ENCODE data around the gene C21orf91. TPM values are rescaled to one million over a fixed set of nuclear protein-coding genes. Genes with fewer than 3 reads are reported as not detected.

The C21orf91 gene
- total and polyA plus RNA-seq, 4 donors = 1.8 to 7.2 (median 4.4) TPM

DNA sequence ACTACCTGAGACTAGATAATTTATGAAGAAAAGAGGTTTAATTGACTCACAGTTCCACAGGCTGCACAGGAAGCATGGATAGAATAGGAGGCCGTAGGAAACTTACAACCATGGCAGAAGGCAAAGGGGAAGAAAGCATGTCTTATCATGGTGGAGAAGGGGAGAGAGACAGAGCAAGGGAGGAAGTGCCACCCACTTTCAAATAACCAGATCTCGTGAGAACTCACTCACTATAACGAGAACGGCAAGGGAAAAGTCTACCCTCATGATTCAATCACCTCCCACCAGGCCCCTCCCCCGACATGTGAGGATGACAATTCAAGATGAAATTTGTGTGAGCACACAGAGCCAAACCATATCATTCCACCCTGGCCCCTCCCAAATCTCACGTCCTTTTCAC is 4.7 kb upstream of the C21orf91 start:
- DNase-seq (ENCODE audit: low spot score) = no peak
- no peak overlapping the region for H3K9ac ChIP-seq (ENCODE audit: low read depth in 1 of 2, low read length in 2 of 2)
- TF ChIP-seq GABPA (IDR thresholded peaks at IDR 0.05 in 1 of 2, conservative IDR thresholded peaks at IDR 0.05 in 1 of 2) = no peak
- TF ChIP-seq, protein P1, sequence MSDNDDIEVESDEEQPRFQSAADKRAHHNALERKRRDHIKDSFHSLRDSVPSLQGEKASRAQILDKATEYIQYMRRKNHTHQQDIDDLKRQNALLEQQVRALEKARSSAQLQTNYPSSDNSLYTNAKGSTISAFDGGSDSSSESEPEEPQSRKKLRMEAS (IDR thresholded peaks at IDR 0.05) = no peak
- TF ChIP-seq, protein P2, sequence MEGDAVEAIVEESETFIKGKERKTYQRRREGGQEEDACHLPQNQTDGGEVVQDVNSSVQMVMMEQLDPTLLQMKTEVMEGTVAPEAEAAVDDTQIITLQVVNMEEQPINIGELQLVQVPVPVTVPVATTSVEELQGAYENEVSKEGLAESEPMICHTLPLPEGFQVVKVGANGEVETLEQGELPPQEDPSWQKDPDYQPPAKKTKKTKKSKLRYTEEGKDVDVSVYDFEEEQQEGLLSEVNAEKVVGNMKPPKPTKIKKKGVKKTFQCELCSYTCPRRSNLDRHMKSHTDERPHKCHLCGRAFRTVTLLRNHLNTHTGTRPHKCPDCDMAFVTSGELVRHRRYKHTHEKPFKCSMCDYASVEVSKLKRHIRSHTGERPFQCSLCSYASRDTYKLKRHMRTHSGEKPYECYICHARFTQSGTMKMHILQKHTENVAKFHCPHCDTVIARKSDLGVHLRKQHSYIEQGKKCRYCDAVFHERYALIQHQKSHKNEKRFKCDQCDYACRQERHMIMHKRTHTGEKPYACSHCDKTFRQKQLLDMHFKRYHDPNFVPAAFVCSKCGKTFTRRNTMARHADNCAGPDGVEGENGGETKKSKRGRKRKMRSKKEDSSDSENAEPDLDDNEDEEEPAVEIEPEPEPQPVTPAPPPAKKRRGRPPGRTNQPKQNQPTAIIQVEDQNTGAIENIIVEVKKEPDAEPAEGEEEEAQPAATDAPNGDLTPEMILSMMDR (IDR thresholded peaks at IDR 0.05; ENCODE audit: low read depth, low read length, missing input control) = no peak
- TF ChIP-seq JUND (IDR thresholded peaks at IDR 0.05) = no peak
- TF ChIP-seq YY1 (IDR thresholded peaks at IDR 0.05) = no peak
- TF ChIP-seq FOXA1 (IDR thresholded peaks at IDR 0.05) = no peak
- no peak for TF ChIP-seq EGR1 (IDR thresholded peaks at IDR 0.05; ENCODE audit: low read depth in 2 of 2)
- TF ChIP-seq, protein P3, sequence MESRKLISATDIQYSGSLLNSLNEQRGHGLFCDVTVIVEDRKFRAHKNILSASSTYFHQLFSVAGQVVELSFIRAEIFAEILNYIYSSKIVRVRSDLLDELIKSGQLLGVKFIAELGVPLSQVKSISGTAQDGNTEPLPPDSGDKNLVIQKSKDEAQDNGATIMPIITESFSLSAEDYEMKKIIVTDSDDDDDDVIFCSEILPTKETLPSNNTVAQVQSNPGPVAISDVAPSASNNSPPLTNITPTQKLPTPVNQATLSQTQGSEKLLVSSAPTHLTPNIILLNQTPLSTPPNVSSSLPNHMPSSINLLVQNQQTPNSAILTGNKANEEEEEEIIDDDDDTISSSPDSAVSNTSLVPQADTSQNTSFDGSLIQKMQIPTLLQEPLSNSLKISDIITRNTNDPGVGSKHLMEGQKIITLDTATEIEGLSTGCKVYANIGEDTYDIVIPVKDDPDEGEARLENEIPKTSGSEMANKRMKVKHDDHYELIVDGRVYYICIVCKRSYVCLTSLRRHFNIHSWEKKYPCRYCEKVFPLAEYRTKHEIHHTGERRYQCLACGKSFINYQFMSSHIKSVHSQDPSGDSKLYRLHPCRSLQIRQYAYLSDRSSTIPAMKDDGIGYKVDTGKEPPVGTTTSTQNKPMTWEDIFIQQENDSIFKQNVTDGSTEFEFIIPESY (IDR thresholded peaks at IDR 0.05) = no peak
- TF ChIP-seq TAF1 (conservative IDR thresholded peaks at IDR 0.05) = no peak
- no peak for TF ChIP-seq RXRA (IDR thresholded peaks at IDR 0.05)
- TF ChIP-seq, protein P4, sequence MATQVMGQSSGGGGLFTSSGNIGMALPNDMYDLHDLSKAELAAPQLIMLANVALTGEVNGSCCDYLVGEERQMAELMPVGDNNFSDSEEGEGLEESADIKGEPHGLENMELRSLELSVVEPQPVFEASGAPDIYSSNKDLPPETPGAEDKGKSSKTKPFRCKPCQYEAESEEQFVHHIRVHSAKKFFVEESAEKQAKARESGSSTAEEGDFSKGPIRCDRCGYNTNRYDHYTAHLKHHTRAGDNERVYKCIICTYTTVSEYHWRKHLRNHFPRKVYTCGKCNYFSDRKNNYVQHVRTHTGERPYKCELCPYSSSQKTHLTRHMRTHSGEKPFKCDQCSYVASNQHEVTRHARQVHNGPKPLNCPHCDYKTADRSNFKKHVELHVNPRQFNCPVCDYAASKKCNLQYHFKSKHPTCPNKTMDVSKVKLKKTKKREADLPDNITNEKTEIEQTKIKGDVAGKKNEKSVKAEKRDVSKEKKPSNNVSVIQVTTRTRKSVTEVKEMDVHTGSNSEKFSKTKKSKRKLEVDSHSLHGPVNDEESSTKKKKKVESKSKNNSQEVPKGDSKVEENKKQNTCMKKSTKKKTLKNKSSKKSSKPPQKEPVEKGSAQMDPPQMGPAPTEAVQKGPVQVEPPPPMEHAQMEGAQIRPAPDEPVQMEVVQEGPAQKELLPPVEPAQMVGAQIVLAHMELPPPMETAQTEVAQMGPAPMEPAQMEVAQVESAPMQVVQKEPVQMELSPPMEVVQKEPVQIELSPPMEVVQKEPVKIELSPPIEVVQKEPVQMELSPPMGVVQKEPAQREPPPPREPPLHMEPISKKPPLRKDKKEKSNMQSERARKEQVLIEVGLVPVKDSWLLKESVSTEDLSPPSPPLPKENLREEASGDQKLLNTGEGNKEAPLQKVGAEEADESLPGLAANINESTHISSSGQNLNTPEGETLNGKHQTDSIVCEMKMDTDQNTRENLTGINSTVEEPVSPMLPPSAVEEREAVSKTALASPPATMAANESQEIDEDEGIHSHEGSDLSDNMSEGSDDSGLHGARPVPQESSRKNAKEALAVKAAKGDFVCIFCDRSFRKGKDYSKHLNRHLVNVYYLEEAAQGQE (IDR thresholded peaks at IDR 0.05) = no peak
- TF ChIP-seq RAD21 (IDR thresholded peaks at IDR 0.05) = no peak
- no peak for TF ChIP-seq HNF4A (conservative IDR thresholded peaks at IDR 0.05)
- TF ChIP-seq HNF4G (IDR thresholded peaks at IDR 0.05) = no peak
- TF ChIP-seq, protein P5, sequence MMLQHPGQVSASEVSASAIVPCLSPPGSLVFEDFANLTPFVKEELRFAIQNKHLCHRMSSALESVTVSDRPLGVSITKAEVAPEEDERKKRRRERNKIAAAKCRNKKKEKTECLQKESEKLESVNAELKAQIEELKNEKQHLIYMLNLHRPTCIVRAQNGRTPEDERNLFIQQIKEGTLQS (IDR thresholded peaks at IDR 0.05) = no peak
- no peak for TF ChIP-seq FOXA2 (IDR thresholded peaks at IDR 0.05)
- no peak for TF ChIP-seq SP1 (IDR thresholded peaks at IDR 0.05)
- TF ChIP-seq NR2F2 (IDR thresholded peaks at IDR 0.05) = no peak
- H3K27ac ChIP-seq (ENCODE audit: low read depth in 1 of 2, low read length in 2 of 2) = no peak overlapping the region
- no peaks in the 10 kb centered on the region for H3K9me3 ChIP-seq (ENCODE audit: control insufficient read depth in 4 of 4, low read length in 3 of 4)
- H3K4me3 ChIP-seq (ENCODE audit: low read depth in 1 of 3, low read length in 3 of 3) = no peak overlapping the region
- 83% methylated on average over 6 of the region's 6 CpGs for WGBS
- H3K27me3 ChIP-seq (ENCODE audit: control insufficient read depth in 4 of 4, insufficient read depth in 4 of 4, low read length in 3 of 4) = no peaks in the 10 kb centered on the region
- H3K36me3 ChIP-seq (ENCODE audit: control insufficient read depth in 4 of 4, insufficient read depth in 3 of 4, low read depth in 1 of 4, low read length in 3 of 4) = no peaks in the 10 kb centered on the region
- peaks cover 0 to 6% (median 0%) of the 10 kb centered on the region in 4 donors for H3K4me1 ChIP-seq (ENCODE audit: control insufficient read depth in 4 of 4, insufficient read depth in 4 of 4, low read length in 3 of 4)

All from liver (tissue), 9 donors.